Measurements from ENCODE around the gene NAV1.

Gene NAV1

DNA sequence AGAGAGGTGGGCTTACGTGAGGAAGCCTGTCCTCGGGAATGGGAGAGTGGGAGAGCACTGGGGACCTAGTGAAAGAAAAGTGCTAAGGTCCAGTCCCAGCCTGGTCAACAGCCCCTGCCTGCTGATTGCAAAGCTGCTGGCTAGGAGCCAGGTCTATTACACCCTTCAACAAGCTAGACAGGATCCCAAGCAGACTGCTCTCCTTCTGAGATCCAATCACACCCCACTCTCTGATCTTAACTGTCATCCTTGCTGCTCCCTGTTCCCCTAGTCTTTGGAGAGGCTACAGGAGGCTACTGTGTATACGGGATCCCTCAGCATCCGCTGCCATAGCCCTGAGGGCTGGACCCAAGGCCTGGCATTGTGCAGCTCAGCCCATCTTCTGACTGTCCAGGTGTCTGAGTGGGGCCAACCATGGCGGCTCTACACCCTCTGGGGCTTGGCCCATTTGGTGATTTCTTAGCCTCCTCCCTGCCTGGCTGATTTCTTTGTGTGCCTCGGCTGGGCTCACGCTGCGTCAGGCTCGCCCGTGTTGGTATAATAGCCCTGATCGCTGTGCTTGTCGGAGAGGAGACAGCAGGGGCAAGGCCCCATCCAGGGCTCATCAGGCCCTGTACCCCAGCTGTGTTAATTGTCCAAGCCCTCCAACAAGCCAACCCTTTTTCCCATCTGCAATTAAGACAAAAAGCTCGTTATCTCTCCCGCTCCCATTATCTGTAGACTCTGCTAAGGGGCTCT is 43.9 kb downstream of the NAV1 start:
- POLR2A ChIA-PET (ENCODE audit: low non-redundant PET): no interaction called here
- peak overlapping the region; percentile 13; the same call in 1 of the 2 replicates for H3K27ac ChIP-seq
- CTCF ChIA-PET: interaction anchor here (0.5 to 2.2 kb wide), 6 partner anchors 9 to 416 kb away, joined by 3 to 8 read pairs (median 4); no protein-coding TSS in a partner anchor
- DNase-seq (ENCODE audit: low spot score): no peak
- TF ChIP-seq, protein P1, sequence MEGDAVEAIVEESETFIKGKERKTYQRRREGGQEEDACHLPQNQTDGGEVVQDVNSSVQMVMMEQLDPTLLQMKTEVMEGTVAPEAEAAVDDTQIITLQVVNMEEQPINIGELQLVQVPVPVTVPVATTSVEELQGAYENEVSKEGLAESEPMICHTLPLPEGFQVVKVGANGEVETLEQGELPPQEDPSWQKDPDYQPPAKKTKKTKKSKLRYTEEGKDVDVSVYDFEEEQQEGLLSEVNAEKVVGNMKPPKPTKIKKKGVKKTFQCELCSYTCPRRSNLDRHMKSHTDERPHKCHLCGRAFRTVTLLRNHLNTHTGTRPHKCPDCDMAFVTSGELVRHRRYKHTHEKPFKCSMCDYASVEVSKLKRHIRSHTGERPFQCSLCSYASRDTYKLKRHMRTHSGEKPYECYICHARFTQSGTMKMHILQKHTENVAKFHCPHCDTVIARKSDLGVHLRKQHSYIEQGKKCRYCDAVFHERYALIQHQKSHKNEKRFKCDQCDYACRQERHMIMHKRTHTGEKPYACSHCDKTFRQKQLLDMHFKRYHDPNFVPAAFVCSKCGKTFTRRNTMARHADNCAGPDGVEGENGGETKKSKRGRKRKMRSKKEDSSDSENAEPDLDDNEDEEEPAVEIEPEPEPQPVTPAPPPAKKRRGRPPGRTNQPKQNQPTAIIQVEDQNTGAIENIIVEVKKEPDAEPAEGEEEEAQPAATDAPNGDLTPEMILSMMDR (conservative IDR thresholded peaks at IDR 0.05; ENCODE audit: low read depth): no peak

DNA sequence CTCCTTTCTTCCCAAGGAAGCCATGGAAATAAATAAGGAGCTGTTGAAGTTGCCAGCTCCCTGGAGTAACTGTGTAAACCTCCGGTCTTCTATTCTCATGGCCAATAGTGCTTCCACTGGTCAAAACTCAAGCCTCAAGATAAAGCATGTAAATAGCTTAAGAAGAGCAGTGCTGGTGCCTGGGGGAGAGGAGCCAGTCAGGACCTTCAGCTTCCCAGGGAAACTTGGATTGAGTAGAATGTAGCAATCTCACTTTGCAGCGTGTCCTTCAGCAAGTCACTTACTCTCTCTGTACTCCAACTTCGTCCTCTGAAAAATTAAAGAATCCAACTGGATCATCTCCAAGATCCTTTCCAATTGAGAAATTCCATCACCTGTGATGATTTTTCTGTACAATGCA is 44.7 kb downstream of the NAV1 start:
- no peak overlapping the region for H3K27ac ChIP-seq
- CTCF ChIA-PET: interaction anchor here (0.6 to 2.2 kb wide), 3 partner anchors 15 to 209 kb away, joined by 4 to 8 read pairs (median 4); no protein-coding TSS in a partner anchor
- no peak for DNase-seq (ENCODE audit: low spot score)

DNA sequence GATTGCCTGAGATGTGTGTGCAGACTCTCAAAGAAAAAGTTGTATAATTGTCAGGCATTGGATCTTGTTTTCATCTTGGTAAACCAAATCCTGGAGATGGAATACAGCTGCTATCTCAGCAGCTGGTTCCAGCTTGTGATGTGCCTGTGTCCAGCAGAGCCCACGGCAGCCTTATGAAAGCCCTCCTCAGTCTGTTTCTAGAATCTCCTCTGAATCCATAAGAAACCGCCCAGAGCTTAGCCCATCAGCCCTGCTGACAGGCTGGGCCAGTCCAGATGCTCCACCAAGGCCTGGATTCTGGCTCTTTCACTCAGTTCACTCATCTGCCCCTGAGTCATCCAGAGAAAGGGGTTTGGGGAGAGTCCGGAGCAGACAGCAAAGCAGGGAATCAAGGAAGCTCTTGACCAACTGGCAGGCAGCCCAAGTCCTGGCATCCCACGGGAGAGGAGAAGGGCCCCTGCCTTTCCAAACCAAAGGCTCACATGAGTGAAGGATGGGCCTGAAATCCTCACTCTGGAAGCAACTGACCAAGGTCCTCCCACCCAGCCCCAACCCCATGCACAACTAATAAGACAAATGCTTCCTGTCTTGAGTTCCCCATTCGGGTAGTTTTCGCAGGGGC is 45.7 kb downstream of the NAV1 start:
- DNase-seq (ENCODE audit: low spot score): no peak
- TF ChIP-seq, protein P1 (conservative IDR thresholded peaks at IDR 0.05; ENCODE audit: low read depth): no peak
- ChIA-PET CTCF (interaction anchor here (0.6 to 1.1 kb wide), 4 partner anchors 24 to 220 kb away, joined by 3 to 4 read pairs (median 4); no protein-coding TSS in a partner anchor), POLR2A (ENCODE audit: low non-redundant PET) (no interaction called here)
- no peak overlapping the region for H3K27ac ChIP-seq

More for the DNA sequence above, 44.7 kb downstream of the NAV1 start:
- TF ChIP-seq, protein P1 (conservative IDR thresholded peaks at IDR 0.05; ENCODE audit: low read depth): no peak
- POLR2A ChIA-PET (ENCODE audit: low non-redundant PET): no interaction called here

DNA sequence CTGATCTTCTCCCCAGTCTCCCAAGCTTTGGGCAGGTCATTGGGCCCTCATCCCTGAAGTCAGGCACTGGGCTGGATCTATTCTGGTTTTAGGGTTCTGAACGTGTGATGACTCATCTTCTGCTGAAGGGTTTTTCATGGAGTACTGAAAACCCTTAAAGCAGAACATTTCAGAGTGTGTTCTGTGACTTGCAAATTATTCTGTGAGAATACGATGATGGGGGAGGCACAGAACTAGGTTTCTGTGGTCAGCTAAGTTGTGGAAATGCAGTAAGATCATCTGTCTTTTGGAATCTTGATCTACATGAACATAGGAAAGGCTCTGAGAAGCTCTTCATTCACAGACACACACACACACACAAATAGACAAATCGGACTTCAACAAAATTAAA is 46.2 kb downstream of the NAV1 start:
- DNase-seq (ENCODE audit: low spot score): no peak
- CTCF ChIA-PET: interaction anchor here (0.6 to 1.1 kb wide), 3 partner anchors 23 to 220 kb away, joined by 3 to 4 read pairs (median 3); no protein-coding TSS in a partner anchor
- TF ChIP-seq, protein P1 (conservative IDR thresholded peaks at IDR 0.05; ENCODE audit: low read depth): no peak
- no peak overlapping the region for H3K27ac ChIP-seq
- POLR2A ChIA-PET (ENCODE audit: low non-redundant PET): no interaction called here

DNA sequence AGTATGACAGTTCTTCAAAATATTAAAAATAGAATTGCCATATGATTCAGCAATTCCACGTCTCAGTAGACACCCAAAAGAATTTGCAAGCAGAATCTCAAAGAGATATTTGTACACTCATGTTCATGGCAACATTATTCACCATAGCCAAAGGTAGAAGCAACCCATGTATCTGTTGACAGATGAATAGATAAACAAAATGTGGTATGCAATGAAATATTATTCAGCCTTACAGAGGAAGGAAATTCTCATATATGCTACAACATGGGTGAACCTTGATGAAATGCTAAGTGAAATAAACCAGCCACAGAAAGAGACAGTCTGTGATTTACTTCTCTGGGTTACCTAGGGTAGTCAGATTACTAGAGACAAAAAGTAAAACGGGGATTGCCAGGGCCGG is 47.0 kb downstream of the NAV1 start:
- H3K27ac ChIP-seq: no peak overlapping the region
- POLR2A ChIA-PET (ENCODE audit: low non-redundant PET): no interaction called here
- DNase-seq (ENCODE audit: low spot score): no peak
- CTCF ChIA-PET: no interaction called here
- TF ChIP-seq, protein P1 (conservative IDR thresholded peaks at IDR 0.05; ENCODE audit: low read depth): no peak

DNA sequence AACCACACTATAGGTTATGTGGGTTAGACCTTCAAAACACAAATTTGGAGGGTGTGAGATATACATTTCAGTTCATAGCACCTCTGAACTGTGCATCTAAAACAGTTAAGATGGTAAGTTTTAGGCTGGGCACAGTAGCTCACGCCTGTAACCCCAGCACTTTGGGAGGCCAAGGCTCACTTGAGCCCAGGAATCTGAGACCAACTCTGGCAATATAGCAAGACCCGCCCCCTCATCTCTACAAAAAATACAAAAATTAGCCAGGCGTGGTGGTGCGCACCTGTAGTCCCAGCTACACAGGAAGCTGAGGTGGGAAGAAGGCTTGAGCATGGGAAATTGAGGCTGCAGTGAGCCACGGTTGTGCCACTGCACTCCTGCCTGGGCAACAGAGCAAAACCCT is 47.9 kb downstream of the NAV1 start:
- CTCF ChIA-PET: no interaction called here
- no peak for DNase-seq (ENCODE audit: low spot score)
- POLR2A ChIA-PET (ENCODE audit: low non-redundant PET): no interaction called here

More for the DNA sequence above, 47.9 kb downstream of the NAV1 start:
- no peak overlapping the region for H3K27ac ChIP-seq
- TF ChIP-seq, protein P1 (conservative IDR thresholded peaks at IDR 0.05; ENCODE audit: low read depth): no peak
